ENCODE measurements around the gene CNOT2. TPM values are rescaled to one million over a fixed set of nuclear protein-coding genes. Genes with fewer than 3 reads are reported as not detected.

CNOT2 gene
- total RNA-seq, 1 experiment from 2014 or later: 49.3 TPM

- Histone ChIP-seq H3K4me1 (ENCODE audit: control insufficient read depth, insufficient read depth, low read length) (no peaks in the 10 kb centered on the region), H3K9me3 (ENCODE audit: control insufficient read depth, insufficient read depth, low read depth, low read length) (no peaks in the 10 kb centered on the region), H3K27ac (ENCODE audit: low read length) (no peak overlapping the region), H3K36me3 (ENCODE audit: control insufficient read depth, insufficient read depth, low read length) (no peaks in the 10 kb centered on the region), H3K4me3 (ENCODE audit: low read depth in 2 of 2, low read length in 2 of 2) (no peak overlapping the region), H3K27me3 (ENCODE audit: control insufficient read depth, insufficient read depth, low read length) (no peaks in the 10 kb centered on the region)
- intact Hi-C loops (cut with micrococcal nuclease; ENCODE audit: unreplicated experiment) (no loop called here), in situ Hi-C loops (cut with HindIII; ENCODE audit: low pct_unique_long_range_greater_than_20kb, low sequenced_read_pairs) (no loop called here)
- no peak for TF ChIP-seq TCF7L2 (IDR thresholded peaks at IDR 0.05; ENCODE audit: low read depth, low read length)
- TF ChIP-seq SIN3A (IDR thresholded peaks at IDR 0.05; ENCODE audit: borderline replicate concordance, insufficient read depth, low read depth, low read length): no peak
- no peak for TF ChIP-seq REST (IDR thresholded peaks at IDR 0.05; ENCODE audit: insufficient read depth in 1 of 2, low read depth in 2 of 2, low read length in 1 of 2)
- no peak for TF ChIP-seq POLR2AphosphoS5 (IDR thresholded peaks at IDR 0.05; ENCODE audit: low read depth, low read length)
- no peak for TF ChIP-seq CTCF (IDR thresholded peaks at IDR 0.05)
- ChIA-PET CTCF (no interaction called here), POLR2A (no interaction called here)
- DNase-seq (ENCODE audit: low read depth, low spot score) (no peak), ATAC-seq (no peak)
- BruUV-seq (replicated peaks): no TSS peak
Observed at GRCh38 chr12:70383886-70384285, 140.7 kb downstream of the CNOT2 start.

- intact Hi-C loops (cut with micrococcal nuclease; ENCODE audit: unreplicated experiment): no loop called here
- TF ChIP-seq CTCF (IDR thresholded peaks at IDR 0.05): no peak
- no peak for TF ChIP-seq POLR2AphosphoS5 (IDR thresholded peaks at IDR 0.05; ENCODE audit: low read depth, low read length)
- TF ChIP-seq TCF7L2 (IDR thresholded peaks at IDR 0.05; ENCODE audit: low read depth, low read length): no peak
- no peak for TF ChIP-seq REST (IDR thresholded peaks at IDR 0.05; ENCODE audit: insufficient read depth in 1 of 2, low read depth in 2 of 2, low read length in 1 of 2)
- no peak for TF ChIP-seq SIN3A (IDR thresholded peaks at IDR 0.05; ENCODE audit: borderline replicate concordance, insufficient read depth, low read depth, low read length)
- no TSS peak for BruUV-seq (replicated peaks)
- DNase-seq (ENCODE audit: low read depth, low spot score): no peak
- ATAC-seq: no peak
- in situ Hi-C loops (cut with HindIII; ENCODE audit: low pct_unique_long_range_greater_than_20kb, low sequenced_read_pairs): no loop called here
- H3K27me3 ChIP-seq (ENCODE audit: control insufficient read depth, insufficient read depth, low read length): no peaks in the 10 kb centered on the region
- CTCF ChIA-PET: no interaction called here
- H3K9me3 ChIP-seq (ENCODE audit: control insufficient read depth, insufficient read depth, low read depth, low read length): no peaks in the 10 kb centered on the region
- POLR2A ChIA-PET: no interaction called here
- no peaks in the 10 kb centered on the region for H3K4me1 ChIP-seq (ENCODE audit: control insufficient read depth, insufficient read depth, low read length)
- no peak overlapping the region for H3K27ac ChIP-seq (ENCODE audit: low read length)
- H3K36me3 ChIP-seq (ENCODE audit: control insufficient read depth, insufficient read depth, low read length): no peaks in the 10 kb centered on the region
- no peak overlapping the region for H3K4me3 ChIP-seq (ENCODE audit: low read depth in 2 of 2, low read length in 2 of 2)
Observed at GRCh38 chr12:70386771-70387170, 143.5 kb downstream of the CNOT2 start.
